ENCODE results near the gene ARHGEF7.

ARHGEF7 gene

GRCh38 chr13:111259058-111259457 lies 143.9 kb downstream of the ARHGEF7 start:
- no peak for DNase-seq

DNA sequence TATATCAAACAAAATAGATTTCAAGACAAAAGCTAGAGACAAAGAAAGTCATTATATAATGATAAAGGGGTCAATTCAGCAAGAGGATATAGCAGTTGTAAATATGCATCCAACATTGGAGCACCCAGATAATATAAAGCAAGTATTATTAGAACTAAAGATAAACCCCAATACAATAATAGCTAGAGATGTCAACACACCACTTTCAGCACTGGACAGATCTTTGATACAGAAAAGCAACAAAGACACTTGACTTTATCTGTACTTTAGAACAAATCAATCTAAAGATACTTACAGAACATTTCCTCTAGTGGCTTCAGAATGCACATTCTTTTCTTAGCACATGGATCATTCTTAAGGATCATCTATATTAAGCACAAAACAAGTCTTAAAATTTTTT lies 146.2 kb downstream of the ARHGEF7 start:
- DNase-seq, result no peak

DNA sequence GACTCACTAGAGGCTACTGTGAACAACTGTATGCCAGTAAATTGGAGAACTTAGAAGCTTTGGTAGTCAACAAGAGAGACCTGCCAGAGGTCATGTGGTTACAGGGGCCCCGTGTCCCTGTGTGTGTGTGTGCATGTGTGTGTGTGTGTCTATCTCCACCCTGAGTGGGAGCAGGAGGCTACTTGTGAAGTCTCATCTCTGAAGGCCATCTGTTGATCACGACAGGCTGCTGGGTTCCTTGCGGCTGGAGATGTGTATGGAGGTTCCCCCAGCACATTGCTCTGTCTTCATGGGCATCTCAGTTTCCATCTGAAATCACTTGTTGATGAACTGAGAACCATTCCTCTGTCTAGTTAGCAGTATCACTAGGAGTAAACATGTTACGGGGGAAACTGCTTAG lies 147.2 kb downstream of the ARHGEF7 start:
- DNase-seq, result no peak

GRCh38 chr13:111262715-111263114 lies 147.6 kb downstream of the ARHGEF7 start:
- DNase-seq, result no peak

GRCh38 chr13:111263566-111263965 lies 148.5 kb downstream of the ARHGEF7 start:
- DNase-seq, result no peak

- DNase-seq, result no peak
Observed at GRCh38 chr13:111265006-111265700, 150.0 kb downstream of the ARHGEF7 start.

DNA sequence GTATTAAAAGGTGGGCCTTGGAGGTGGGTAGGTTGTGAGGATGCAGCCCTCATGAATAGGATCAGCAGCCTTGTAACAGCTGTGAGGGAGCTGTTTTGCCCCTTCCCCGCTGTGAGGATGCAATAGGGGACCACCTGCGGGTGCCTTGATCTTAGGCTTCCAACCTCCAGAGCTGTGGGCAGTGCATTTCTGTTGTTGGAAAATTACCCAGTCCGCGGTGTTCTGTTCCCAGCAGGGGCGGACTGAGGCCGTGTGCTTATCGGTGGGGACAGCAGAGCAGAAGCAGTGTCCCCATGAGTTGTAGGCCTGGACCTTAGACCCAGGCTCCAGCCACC lies 150.6 kb downstream of the ARHGEF7 start:
- DNase-seq, result no peak

GRCh38 chr13:111267205-111267604 lies 152.1 kb downstream of the ARHGEF7 start:
- DNase-seq, result no peak

GRCh38 chr13:111267784-111268183 lies 152.7 kb downstream of the ARHGEF7 start:
- DNase-seq, result no peak

- no peak for DNase-seq
Observed at GRCh38 chr13:111269508-111269907, 154.4 kb downstream of the ARHGEF7 start.

GRCh38 chr13:111270126-111270525 lies 155.0 kb downstream of the ARHGEF7 start:
- DNase-seq, result no peak

DNA sequence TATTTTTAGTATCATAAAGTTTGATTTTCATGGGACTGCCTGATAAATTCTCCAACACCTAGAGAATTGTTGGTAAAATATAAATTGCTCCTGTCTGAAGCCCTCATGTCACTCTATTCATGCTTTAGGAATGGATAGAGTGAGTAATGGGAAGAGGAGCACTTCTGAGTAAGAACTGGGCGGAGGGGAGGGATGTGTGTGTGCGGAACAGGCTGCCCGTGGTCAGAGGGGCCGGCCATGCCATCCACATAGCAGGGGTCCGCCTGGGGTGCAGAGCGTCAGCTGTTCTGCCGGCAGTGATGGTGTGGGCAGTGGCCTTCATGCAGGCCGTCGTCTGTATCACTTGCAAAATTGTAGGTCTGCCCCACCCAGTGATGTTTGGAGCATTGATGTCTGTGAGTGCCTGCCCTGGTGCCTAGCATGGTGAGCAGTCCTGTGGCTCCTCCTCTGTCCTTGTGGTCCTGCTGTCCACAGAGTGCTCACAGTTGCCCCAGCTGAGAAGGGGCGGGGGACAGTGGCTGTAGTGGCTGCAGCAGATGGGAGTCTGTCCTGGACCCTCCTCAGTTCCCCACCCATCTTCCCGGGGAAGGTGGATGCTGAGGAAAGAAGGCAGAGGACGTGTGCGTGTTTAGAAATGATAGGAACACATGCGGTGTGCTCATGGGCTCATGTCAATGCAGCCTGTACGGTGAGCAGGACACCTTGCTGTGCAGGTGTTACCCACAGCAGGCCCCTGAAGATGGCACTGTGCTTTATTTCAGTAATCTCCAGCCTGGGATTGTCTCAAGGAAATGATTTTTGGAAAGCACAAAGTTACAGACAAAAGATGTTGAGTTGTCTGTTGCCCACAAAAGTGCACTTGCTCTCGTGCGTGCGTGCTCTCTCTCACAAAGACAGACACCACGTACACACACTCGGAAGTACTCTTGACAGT lies 155.9 kb downstream of the ARHGEF7 start:
- no peak for DNase-seq

DNA sequence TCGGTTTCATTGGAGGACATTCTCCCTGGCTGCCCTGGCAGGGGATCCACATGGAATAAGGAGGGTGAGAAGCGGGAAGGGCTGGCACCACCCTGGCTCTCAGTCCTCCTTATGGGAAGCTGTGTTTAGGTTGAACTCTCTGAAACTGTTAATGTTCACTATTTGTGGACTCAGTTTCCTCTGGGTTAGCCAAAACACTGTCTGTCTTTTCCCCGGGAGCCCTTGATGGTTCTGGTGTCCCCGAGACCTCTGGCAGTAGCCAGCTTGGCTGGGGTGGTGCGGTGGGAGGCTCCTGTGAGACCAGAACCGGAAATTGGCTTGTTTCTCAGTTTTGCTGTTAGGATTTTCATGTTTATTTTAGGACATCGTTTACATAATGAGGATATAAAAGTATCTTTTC lies 157.0 kb downstream of the ARHGEF7 start:
- no peak for DNase-seq

- DNase-seq, result no peak
Observed at GRCh38 chr13:111275382-111275781, 160.3 kb downstream of the ARHGEF7 start.

DNA sequence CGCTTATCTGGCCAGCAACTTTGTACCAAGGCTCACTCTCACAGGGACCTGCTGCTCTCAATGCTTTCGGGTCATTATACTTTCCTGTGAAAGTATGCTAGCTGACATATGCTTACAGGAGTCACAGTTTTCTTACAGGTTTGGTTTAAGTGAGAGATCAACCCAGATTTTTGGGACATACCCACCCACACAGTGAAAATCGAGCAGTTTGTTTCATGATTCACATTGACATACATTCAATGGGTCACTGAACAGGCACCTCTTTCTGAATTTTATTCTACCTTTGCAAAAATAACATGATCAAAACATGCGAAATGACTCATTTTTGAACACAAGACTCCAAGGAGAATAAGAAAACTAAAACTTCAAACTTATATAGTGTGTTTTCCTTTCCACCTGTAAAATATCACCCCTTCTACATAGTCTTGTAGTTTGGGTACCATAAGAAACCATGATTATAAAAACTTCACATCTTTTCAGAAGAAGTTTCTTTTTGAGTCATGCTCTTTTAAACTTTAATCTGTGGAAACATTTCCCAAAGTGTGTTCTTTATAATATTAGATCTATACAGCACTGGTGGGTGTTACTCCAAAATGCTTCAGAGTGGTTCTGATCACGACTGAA lies 161.0 kb downstream of the ARHGEF7 start:
- DNase-seq, result no peak

- no peak for DNase-seq
Observed at GRCh38 chr13:111278258-111278657, 163.1 kb downstream of the ARHGEF7 start.

DNA sequence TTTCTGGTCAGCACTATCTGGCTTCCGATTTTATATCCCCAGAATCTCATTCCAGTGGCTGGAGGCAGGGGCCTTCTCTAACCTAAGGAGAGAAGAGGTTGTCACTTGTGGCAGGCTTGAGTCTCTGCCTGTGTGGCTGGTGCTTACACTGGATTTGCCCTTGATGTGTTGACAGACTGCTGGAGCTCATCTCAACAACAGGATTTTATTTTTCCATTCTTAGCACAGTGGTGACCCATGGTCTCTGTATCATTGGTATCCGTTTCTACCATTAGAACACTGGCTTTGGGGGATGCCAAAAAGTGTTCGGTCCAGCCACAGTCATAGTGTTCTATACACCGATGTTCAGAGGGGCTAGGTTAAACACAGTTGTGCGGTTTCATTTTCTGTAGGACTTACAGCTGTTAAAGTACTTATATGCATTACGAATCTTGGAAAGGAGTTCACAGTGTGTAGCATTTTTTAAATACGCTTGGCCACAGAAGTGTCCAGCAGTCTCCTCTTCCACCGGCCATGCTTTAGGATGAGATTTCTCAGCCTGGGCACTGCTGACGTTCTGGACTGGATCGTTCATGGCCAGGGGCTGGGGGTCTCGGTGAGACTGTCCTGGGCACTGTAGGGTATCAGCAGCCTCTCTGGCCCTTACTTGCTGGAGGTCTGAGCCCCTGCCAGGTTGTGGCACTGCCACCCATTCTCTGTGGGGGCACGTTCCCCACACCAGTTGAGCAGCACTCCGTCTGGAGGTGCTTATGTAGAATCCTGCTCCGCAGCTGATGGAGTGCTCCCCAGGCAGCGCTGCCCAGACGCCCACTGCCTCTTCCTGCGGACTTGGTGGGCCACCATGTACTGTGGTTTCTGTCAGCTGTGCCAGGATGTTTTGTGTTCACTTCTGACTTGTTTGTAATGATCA lies 163.9 kb downstream of the ARHGEF7 start:
- DNase-seq, result no peak

GRCh38 chr13:111280226-111280625 lies 165.1 kb downstream of the ARHGEF7 start:
- no peak for DNase-seq

DNA sequence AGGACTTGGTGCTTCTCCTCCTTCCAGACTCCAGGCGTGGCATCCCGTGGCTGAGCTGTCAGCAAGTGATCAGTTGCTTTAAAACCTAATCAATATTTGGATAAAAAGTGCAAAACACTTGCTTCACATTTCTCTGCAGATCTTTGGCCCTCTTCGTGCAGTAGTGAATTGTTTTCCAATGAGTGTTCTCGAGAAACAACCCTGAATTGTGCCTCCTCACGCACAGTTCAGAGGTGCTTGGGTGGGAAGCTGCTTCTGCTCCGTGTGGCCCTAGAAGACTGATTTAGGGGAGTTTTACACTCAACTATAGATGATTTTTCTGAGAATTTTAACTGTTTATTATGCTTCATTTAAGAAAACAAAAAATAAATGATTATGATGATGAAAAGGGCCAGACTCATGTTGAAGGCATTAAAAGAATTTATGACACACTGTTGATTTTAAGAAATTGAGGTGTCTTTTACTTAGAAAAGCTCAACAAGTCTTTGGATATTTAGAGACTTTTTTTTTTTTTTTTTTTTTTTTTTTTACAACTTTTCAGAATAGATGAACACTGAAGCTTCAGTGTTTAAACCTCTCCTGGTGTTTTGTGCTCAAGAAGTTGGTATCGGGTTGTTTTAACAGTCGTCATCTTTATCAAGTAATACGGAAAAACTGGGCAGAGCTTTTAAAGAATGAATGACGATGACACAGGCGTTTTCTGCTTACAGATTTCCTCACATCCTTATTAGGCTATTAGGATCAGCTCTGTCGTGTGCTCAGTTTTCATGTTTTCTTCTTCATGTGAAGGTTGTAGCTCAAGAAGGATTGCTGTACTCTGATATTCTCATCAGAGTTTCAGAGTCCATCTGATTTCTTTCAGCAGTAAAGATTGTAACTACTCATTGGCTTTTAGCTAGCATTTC lies 165.8 kb downstream of the ARHGEF7 start:
- no peak for DNase-seq

DNA sequence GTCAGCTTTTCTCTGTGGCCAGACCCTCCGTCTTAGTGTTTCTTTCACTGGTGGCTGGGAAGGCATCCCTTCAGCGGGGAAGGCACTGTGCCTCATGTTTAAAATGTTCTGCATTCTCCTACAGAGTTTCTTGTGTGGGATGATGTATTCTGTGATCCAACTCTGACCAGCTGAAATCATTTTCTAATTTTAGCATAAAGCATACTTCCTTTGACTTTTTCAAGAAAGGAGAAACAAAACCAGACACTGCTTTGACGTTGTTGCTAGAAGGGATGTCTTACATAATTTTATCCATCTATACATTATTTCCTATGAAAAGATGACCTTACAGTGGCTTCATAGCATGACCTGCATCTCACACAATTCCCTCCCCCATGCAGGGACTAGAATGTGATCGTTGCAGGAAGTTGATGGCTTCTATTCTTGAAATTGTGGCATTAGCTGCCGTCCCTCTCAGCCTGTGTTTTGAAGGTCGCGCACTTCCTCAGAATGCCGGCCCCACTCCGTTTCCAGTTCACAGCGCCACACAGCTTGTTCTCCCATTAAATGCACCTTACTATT lies 166.7 kb downstream of the ARHGEF7 start:
- no peak for DNase-seq

DNA sequence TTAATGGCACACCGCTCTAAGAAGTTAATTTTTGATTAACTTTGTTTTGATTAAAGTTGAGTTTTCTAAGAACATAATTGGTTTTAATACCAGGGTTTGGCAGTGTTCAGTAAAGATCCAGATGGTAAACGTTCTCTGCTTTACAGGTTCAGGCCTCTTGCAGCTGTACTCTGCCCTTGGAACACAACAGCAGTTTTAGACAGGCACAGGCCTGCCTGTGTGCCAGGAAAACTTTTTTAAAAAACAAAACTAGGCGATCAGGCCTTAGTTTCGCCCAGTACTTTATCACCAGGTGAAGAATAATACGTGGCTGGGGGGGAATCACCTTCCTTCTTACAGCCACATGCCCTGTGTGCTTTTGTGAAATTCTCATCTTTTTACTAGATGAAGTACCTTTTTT lies 167.3 kb downstream of the ARHGEF7 start:
- DNase-seq, result no peak
